ENCODE results near the gene PPP6C. TPM values are rescaled to one million over a fixed set of nuclear protein-coding genes. Genes with fewer than 3 reads are reported as not detected.
"Not testable (repeated sequence)": the region's sequence is repeated elsewhere in the genome, so short reads cannot be mapped to it uniquely, and the experiment has no call there.

Gene PPP6C
- total and polyA plus RNA-seq, 2 donors (not counting 1 experiment from before 2014, with no cell fraction given): 12.1 to 38.6 TPM

DNA sequence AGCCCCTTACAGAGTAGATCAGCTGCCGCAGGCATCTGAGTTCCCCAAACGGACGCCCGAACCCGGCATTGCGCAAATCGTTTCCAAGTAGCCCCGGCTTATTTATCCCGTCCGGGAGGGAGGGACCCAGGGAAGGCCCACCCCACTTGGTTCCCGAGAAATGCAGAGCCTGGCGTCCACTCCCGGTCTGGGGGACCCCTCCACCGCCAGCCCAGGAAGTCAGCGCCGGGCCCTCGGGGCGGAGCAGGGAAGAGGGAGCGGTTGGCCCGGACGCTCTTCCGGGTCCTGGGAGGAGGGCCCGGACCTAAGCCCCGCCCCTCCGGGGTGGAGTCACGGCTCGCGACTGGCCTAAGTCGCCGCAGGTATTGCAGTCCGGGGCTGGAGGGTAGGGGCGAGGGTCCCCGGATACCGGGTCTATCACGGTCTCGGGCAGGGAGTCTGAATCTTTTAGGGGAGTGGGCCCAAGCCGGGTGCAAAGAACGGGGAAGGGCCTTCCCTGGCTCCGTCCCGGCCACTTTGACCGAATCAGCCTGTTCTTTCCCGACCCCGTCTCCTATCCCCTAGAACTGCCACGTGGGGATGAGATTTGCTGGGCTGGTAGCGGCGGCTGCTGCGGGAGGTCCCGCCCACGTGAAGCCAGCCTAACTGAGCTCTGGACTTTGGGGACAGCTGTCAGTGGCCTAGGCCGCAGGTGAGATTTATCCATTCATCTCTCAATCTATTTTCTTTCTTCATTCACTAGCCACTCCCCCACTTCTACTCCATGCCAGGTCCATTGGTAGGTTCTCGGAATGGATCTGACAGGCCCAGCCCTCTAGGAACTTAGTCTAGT lies 10.8 kb upstream of the PPP6C start, which contains the start of gene RABEPK:
RABEPK (plus strand) TSS at position 327 of the 832 bp plus-strand sequence. CDS start 2,472 bp downstream, outside the sequence.
- Histone ChIP-seq H3K9ac (ENCODE audit: low read length) (peak within 1 kb of the TSS; percentile 94), H2AFZ (ENCODE audit: insufficient read depth, low read depth, low read length, poor library complexity, severe bottlenecking) (peak within 1 kb of the TSS; percentile 85), H3K4me3 (ENCODE audit: control extremely low read depth in 1 of 5, extremely low read depth in 1 of 5, insufficient read depth in 1 of 5, low read depth in 2 of 5, low read length in 4 of 5) (peak within 1 kb of the TSS; percentile 61 to 96 (median 83)), H3K79me2 (ENCODE audit: control insufficient read depth, insufficient read depth, low read length) (peaks cover 2% of the 10 kb centered on the region), H3K36me3 (replicated peaks in 1 of 2; ENCODE audit: control extremely low read depth in 1 of 2, control insufficient read depth in 1 of 2, extremely low read depth in 1 of 2, insufficient read depth in 2 of 2, low read length in 1 of 2) (peaks cover 0 to 5% of the 10 kb centered on the region in 2 experiments), H3K9me3 (ENCODE audit: control extremely low read depth in 1 of 3, control insufficient read depth in 2 of 3, insufficient read depth in 1 of 3, low read length in 2 of 3) (no peaks in the 10 kb centered on the region), H3K27ac (ENCODE audit: low read length in 2 of 2) (peak within 1 kb of the TSS; percentile 79 to 93), H4K20me1 (ENCODE audit: control insufficient read depth, insufficient read depth, low read length, poor library complexity, severe bottlenecking) (no peaks in the 10 kb centered on the region), H3K4me2 (replicated peaks; ENCODE audit: low read depth, low read length, poor library complexity, severe bottlenecking) (peak within 1 kb of the TSS; percentile 78), H3K27me3 (replicated peaks in 1 of 4; ENCODE audit: control extremely low read depth in 1 of 4, control insufficient read depth in 3 of 4, insufficient read depth in 4 of 4, low read length in 3 of 4) (no peaks in the 10 kb centered on the region), H3K4me1 (ENCODE audit: control insufficient read depth in 2 of 2, insufficient read depth in 2 of 2, low read length in 2 of 2) (peaks cover 10 to 16% of the 10 kb centered on the region in 2 donors)
- POLR2A ChIA-PET: interaction anchor here (0.6 to 1.8 kb wide), 3 partner anchors 11 to 572 kb away, joined by 3 to 9 read pairs (median 4); partner anchors contain the start of gene HSPA5
- Mint-ChIP-seq H3K27me3 (no peaks in the 10 kb centered on the region), H3K9me3 (ENCODE audit: insufficient read depth) (no peaks in the 10 kb centered on the region), H3K4me3 (peak within 1 kb of the TSS; percentile 96), H3K4me1 (peaks cover 15% of the 10 kb centered on the region), H3K27ac (peak within 1 kb of the TSS; percentile 95)
- intact Hi-C loops (cut with micrococcal nuclease): loop anchor here (1.0 to 5.0 kb wide), 5 partner anchors 11 to 338 kb away; partner anchors contain the start of genes ARPC5L, GAPVD1, HSPA5 and PPP6C
- peak; percentile 94 for DNase-seq
- TF ChIP-seq, protein P1, sequence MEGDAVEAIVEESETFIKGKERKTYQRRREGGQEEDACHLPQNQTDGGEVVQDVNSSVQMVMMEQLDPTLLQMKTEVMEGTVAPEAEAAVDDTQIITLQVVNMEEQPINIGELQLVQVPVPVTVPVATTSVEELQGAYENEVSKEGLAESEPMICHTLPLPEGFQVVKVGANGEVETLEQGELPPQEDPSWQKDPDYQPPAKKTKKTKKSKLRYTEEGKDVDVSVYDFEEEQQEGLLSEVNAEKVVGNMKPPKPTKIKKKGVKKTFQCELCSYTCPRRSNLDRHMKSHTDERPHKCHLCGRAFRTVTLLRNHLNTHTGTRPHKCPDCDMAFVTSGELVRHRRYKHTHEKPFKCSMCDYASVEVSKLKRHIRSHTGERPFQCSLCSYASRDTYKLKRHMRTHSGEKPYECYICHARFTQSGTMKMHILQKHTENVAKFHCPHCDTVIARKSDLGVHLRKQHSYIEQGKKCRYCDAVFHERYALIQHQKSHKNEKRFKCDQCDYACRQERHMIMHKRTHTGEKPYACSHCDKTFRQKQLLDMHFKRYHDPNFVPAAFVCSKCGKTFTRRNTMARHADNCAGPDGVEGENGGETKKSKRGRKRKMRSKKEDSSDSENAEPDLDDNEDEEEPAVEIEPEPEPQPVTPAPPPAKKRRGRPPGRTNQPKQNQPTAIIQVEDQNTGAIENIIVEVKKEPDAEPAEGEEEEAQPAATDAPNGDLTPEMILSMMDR (IDR thresholded peaks at IDR 0.05): no peak
- TF ChIP-seq EZH2 (IDR thresholded peaks at IDR 0.05; ENCODE audit: borderline replicate concordance, insufficient read depth, low read depth, low read length, poor library complexity, severe bottlenecking): no peak
- peak; percentile 98 for ATAC-seq (ENCODE audit: low read depth)
- CTCF ChIA-PET: interaction anchor here (1.6 kb wide), 1 partner anchor 56 kb away, joined by 4 read pairs; no protein-coding TSS in a partner anchor
- WGBS (ENCODE audit: insufficient coverage): 0% methylated on average over 49 of the region's 51 CpGs

DNA sequence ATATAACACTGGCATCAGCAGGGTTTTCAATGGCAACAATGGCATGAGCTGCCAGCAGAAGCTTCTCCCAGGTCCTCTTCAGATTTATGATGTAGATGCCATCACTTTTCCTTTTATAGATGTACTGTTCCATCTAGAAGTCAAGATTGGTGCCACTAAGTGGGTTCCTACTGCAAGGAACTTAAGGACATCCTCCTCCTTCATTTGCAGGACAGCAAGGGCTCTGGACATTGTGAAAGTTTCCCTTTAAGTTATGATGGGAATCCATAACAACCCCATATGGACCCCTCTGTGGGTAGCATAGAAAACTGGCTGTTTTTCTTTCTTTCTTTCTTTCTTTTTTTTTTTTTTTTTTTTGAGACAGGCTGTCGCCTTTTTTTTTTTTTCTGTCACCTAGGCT lies 6.0 kb upstream of the PPP6C start:
- H3K4me2 ChIP-seq (replicated peaks; ENCODE audit: low read depth, low read length, poor library complexity, severe bottlenecking); H3K27me3 ChIP-seq (replicated peaks in 1 of 4; ENCODE audit: control extremely low read depth in 1 of 4, control insufficient read depth in 3 of 4, insufficient read depth in 4 of 4, low read length in 3 of 4); H3K9me3 ChIP-seq (ENCODE audit: control extremely low read depth in 1 of 3, control insufficient read depth in 2 of 3, insufficient read depth in 1 of 3, low read length in 2 of 3); CTCF ChIA-PET; H3K9ac ChIP-seq (ENCODE audit: low read length); ATAC-seq (ENCODE audit: low read depth); H3K27me3 Mint-ChIP-seq; intact Hi-C loops (cut with micrococcal nuclease); H4K20me1 ChIP-seq (ENCODE audit: control insufficient read depth, insufficient read depth, low read length, poor library complexity, severe bottlenecking); H3K27ac ChIP-seq (ENCODE audit: low read length in 2 of 2); H3K9me3 Mint-ChIP-seq (ENCODE audit: insufficient read depth); DNase-seq; H3K4me3 ChIP-seq (ENCODE audit: control extremely low read depth in 1 of 5, extremely low read depth in 1 of 5, insufficient read depth in 1 of 5, low read depth in 2 of 5, low read length in 4 of 5); H3K4me3 Mint-ChIP-seq; H3K27ac Mint-ChIP-seq; H2AFZ ChIP-seq (ENCODE audit: insufficient read depth, low read depth, low read length, poor library complexity, severe bottlenecking); POLR2A ChIA-PET; H3K36me3 ChIP-seq (replicated peaks in 1 of 2; ENCODE audit: control extremely low read depth in 1 of 2, control insufficient read depth in 1 of 2, extremely low read depth in 1 of 2, insufficient read depth in 2 of 2, low read length in 1 of 2): not testable (repeated sequence)
- peaks cover 18% of the 10 kb centered on the region for H3K4me1 Mint-ChIP-seq
- Histone ChIP-seq H3K79me2 (ENCODE audit: control insufficient read depth, insufficient read depth, low read length) (peaks cover 31% of the 10 kb centered on the region), H3K4me1 (ENCODE audit: control insufficient read depth in 2 of 2, insufficient read depth in 2 of 2, low read length in 2 of 2) (peaks cover 19 to 29% of the 10 kb centered on the region in 2 donors)
- WGBS (ENCODE audit: insufficient coverage): no CpG with 5 or more reads among the region's 1 CpG

DNA sequence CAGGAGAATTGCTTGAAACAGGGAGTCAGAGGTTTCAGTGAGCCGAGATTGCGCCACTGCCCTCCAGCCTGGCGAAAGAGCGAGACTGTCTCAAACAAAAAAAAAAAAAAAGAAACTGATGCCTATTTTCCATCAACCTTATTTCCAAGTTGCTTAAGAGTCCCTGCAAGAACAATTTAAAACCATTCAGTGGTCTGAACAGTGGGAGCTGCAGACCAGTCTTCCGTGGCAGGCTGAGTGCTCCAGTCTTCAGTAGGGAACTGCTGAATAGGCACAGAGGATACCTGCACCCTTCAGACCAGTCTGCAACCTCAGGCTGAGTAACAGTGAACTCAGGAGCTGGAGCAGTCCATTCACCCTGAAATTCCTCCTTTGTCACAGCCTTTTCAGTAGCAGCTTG lies 4.9 kb upstream of the PPP6C start:
- H3K27ac ChIP-seq (ENCODE audit: low read length in 2 of 2); POLR2A ChIA-PET; H3K27me3 ChIP-seq (replicated peaks in 1 of 4; ENCODE audit: control extremely low read depth in 1 of 4, control insufficient read depth in 3 of 4, insufficient read depth in 4 of 4, low read length in 3 of 4); H4K20me1 ChIP-seq (ENCODE audit: control insufficient read depth, insufficient read depth, low read length, poor library complexity, severe bottlenecking); intact Hi-C loops (cut with micrococcal nuclease); H3K4me3 Mint-ChIP-seq; H3K36me3 ChIP-seq (replicated peaks in 1 of 2; ENCODE audit: control extremely low read depth in 1 of 2, control insufficient read depth in 1 of 2, extremely low read depth in 1 of 2, insufficient read depth in 2 of 2, low read length in 1 of 2); H3K4me3 ChIP-seq (ENCODE audit: control extremely low read depth in 1 of 5, extremely low read depth in 1 of 5, insufficient read depth in 1 of 5, low read depth in 2 of 5, low read length in 4 of 5); H2AFZ ChIP-seq (ENCODE audit: insufficient read depth, low read depth, low read length, poor library complexity, severe bottlenecking); H3K9ac ChIP-seq (ENCODE audit: low read length); H3K4me2 ChIP-seq (replicated peaks; ENCODE audit: low read depth, low read length, poor library complexity, severe bottlenecking); H3K9me3 Mint-ChIP-seq (ENCODE audit: insufficient read depth); H3K9me3 ChIP-seq (ENCODE audit: control extremely low read depth in 1 of 3, control insufficient read depth in 2 of 3, insufficient read depth in 1 of 3, low read length in 2 of 3); DNase-seq; ATAC-seq (ENCODE audit: low read depth); H3K27me3 Mint-ChIP-seq: not testable (repeated sequence)
- Mint-ChIP-seq H3K27ac (peak overlapping the region; percentile 15), H3K4me1 (peaks cover 26% of the 10 kb centered on the region)
- 92% methylated on average over 1 of the region's 5 CpGs for WGBS (ENCODE audit: insufficient coverage)
- CTCF ChIA-PET: interaction anchor here (0.6 kb wide), 1 partner anchor 57 kb away, joined by 3 read pairs; no protein-coding TSS in a partner anchor
- H3K79me2 ChIP-seq (ENCODE audit: control insufficient read depth, insufficient read depth, low read length): peaks cover 38% of the 10 kb centered on the region
- H3K4me1 ChIP-seq (ENCODE audit: control insufficient read depth in 2 of 2, insufficient read depth in 2 of 2, low read length in 2 of 2): peaks cover 23 to 32% of the 10 kb centered on the region in 2 donors
